ENCODE data around the gene ADCY5.

The ADCY5 gene

DNA sequence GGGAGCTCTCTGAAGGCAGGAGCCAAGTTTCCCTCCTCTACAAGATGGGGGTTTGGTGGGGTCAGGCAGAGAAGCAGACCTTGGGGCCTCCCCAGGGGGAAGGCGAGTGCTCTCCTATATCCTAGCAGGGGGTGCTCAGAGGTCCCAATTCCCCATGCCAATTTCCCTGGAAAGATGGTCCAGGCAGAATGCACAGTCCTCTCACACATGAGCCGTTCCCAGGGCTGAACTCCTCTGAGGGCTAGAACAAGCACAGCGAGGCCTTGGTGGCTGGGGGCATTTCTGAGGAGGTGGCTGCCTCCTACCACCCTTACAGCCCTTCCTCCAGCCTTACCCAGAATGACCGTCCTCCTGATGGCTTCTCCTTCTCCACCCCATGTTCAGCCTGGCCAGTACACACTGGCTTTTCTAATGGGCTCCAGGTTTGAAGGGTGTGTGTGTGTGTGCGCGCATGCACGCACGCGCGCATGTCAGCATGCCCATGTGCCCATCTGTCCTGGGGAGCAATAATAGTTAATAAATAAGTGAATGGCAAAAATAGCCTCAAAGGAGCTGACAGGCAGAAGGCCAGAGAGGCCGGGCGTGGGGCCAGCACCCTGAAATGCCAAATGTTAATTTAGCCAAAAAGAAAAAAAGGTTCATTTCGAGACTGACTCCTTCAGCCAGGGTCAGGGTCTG lies 24.4 kb downstream of the ADCY5 start:
- Histone ChIP-seq H3K27me3 (ENCODE audit: control insufficient read depth in 3 of 3, insufficient read depth in 3 of 3, low read depth in 1 of 3, low read length in 3 of 3) (peaks cover 0 to 10% (median 0%) of the 10 kb centered on the region in 3 experiments), H2BK5ac (ENCODE audit: low read length) (no peak overlapping the region), H4K8ac (ENCODE audit: low read depth, low read length) (no peak overlapping the region), H3K4me2 (ENCODE audit: insufficient read depth, low read length, poor library complexity, severe bottlenecking) (no peak overlapping the region), H3K18ac (ENCODE audit: low read length) (no peak overlapping the region), H3K4me1 (ENCODE audit: control insufficient read depth in 2 of 2, insufficient read depth in 1 of 2, low read depth in 1 of 2, low read length in 2 of 2) (peaks cover 0 to 2% of the 10 kb centered on the region in 2 donors), H3K23ac (ENCODE audit: low read depth, low read length, poor library complexity) (no peak overlapping the region), H3K9me3 (replicated peaks in 1 of 2; ENCODE audit: control insufficient read depth in 2 of 2, insufficient read depth in 1 of 2, low read depth in 1 of 2, low read length in 2 of 2) (no peaks in the 10 kb centered on the region), H3K4ac (ENCODE audit: low read length) (no peak overlapping the region), H2BK12ac (ENCODE audit: low read length) (no peak overlapping the region), H3K27ac (replicated peaks; ENCODE audit: low read length) (no peak overlapping the region), H2BK120ac (ENCODE audit: low read depth, low read length) (no peak overlapping the region), H3K4me3 (ENCODE audit: low read length in 2 of 2) (no peak overlapping the region), H3K36me3 (replicated peaks in 1 of 2; ENCODE audit: control insufficient read depth in 2 of 2, insufficient read depth in 2 of 2, low read length in 2 of 2) (no peaks in the 10 kb centered on the region), H3K9ac (ENCODE audit: low read depth, low read length, poor library complexity) (no peak overlapping the region), H2AK5ac (ENCODE audit: low read depth, low read length) (no peak overlapping the region), H2AFZ (ENCODE audit: low read length) (no peak overlapping the region), H3K14ac (ENCODE audit: low read length) (no peak overlapping the region), H3K79me1 (ENCODE audit: low read depth, low read length) (no peaks in the 10 kb centered on the region), H4K91ac (ENCODE audit: low read depth, low read length, poor library complexity) (no peak overlapping the region), H2BK15ac (ENCODE audit: low read length) (no peak overlapping the region)
- WGBS, 2 donors (ENCODE audit: extremely low coverage in 2 of 2, insufficient read length in 2 of 2, insufficient replicate concordance in 1 of 2): no CpG with 5 or more reads among the region's 13 CpGs
- DNase-seq (ENCODE audit: low spot score): no peak

DNA sequence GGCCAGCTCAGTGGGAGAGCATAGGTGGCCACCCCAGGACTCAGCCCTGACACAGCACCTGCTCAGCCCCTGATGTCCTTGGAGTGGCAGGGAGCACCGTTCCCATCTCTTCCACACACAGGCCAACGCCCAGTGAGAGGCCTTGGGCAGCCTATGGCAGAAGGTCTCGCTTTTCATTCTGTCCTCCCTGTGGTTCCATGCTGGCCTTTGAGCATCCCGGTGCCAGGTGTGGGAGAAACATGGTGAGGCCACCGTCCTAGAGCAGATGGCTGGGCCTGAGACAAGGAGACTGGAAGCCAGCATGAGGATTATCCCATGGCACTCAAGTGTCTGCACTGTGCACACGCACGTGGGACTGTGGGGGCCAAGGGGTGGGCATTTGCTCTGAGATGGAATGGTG lies 25.1 kb downstream of the ADCY5 start:
- Histone ChIP-seq H3K4me1 (ENCODE audit: control insufficient read depth in 2 of 2, insufficient read depth in 1 of 2, low read depth in 1 of 2, low read length in 2 of 2) (no peaks in the 10 kb centered on the region), H2BK15ac (ENCODE audit: low read length) (no peak overlapping the region), H3K4me3 (ENCODE audit: low read length in 2 of 2) (no peak overlapping the region), H3K14ac (ENCODE audit: low read length) (no peak overlapping the region), H3K36me3 (replicated peaks in 1 of 2; ENCODE audit: control insufficient read depth in 2 of 2, insufficient read depth in 2 of 2, low read length in 2 of 2) (no peaks in the 10 kb centered on the region), H4K8ac (ENCODE audit: low read depth, low read length) (no peak overlapping the region), H3K27ac (replicated peaks; ENCODE audit: low read length) (no peak overlapping the region), H3K18ac (ENCODE audit: low read length) (peak overlapping the region; percentile 29), H2BK12ac (ENCODE audit: low read length) (no peak overlapping the region), H3K4me2 (ENCODE audit: insufficient read depth, low read length, poor library complexity, severe bottlenecking) (no peak overlapping the region), H2BK120ac (ENCODE audit: low read depth, low read length) (no peak overlapping the region), H3K79me1 (ENCODE audit: low read depth, low read length) (no peaks in the 10 kb centered on the region), H4K91ac (ENCODE audit: low read depth, low read length, poor library complexity) (no peak overlapping the region), H3K9me3 (replicated peaks in 1 of 2; ENCODE audit: control insufficient read depth in 2 of 2, insufficient read depth in 1 of 2, low read depth in 1 of 2, low read length in 2 of 2) (no peaks in the 10 kb centered on the region), H3K4ac (ENCODE audit: low read length) (no peak overlapping the region), H2BK5ac (ENCODE audit: low read length) (no peak overlapping the region), H3K9ac (ENCODE audit: low read depth, low read length, poor library complexity) (no peak overlapping the region), H3K23ac (ENCODE audit: low read depth, low read length, poor library complexity) (no peak overlapping the region), H2AK5ac (ENCODE audit: low read depth, low read length) (no peak overlapping the region), H2AFZ (ENCODE audit: low read length) (no peak overlapping the region), H3K27me3 (ENCODE audit: control insufficient read depth in 3 of 3, insufficient read depth in 3 of 3, low read depth in 1 of 3, low read length in 3 of 3) (peaks cover 0 to 8% (median 0%) of the 10 kb centered on the region in 3 experiments)
- WGBS, 2 donors (ENCODE audit: extremely low coverage in 2 of 2, insufficient read length in 2 of 2, insufficient replicate concordance in 1 of 2): no CpG with 5 or more reads among the region's 7 CpGs
- no peak for DNase-seq (ENCODE audit: low spot score)

DNA sequence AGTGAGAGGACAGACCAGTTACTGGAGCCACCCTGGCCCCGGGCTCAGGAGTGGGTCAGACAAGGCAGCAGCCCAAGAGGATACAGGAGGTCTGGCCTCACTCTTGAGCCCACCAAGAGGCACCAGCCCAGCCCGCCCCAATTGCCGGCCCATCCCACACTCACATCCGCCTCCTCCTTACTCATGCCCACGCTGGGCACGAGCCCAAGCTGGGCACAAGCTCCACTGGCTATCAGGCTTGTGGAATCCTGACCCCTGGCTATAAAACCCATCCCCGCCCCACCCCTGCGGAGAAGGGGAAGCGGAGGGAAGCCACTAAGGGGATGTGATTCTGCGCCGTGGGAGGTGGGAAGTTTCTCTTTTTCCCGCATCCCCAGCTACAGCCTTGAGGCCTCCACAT lies 25.9 kb downstream of the ADCY5 start:
- no peak overlapping the region for H2AFZ ChIP-seq (ENCODE audit: low read length)
- no peak overlapping the region for H3K23ac ChIP-seq (ENCODE audit: low read depth, low read length, poor library complexity)
- no peaks in the 10 kb centered on the region for H3K4me1 ChIP-seq (ENCODE audit: control insufficient read depth in 2 of 2, insufficient read depth in 1 of 2, low read depth in 1 of 2, low read length in 2 of 2)
- H3K14ac ChIP-seq (ENCODE audit: low read length): no peak overlapping the region
- peaks cover 0 to 9% (median 0%) of the 10 kb centered on the region in 3 experiments for H3K27me3 ChIP-seq (ENCODE audit: control insufficient read depth in 3 of 3, insufficient read depth in 3 of 3, low read depth in 1 of 3, low read length in 3 of 3)
- H3K9me3 ChIP-seq (replicated peaks in 1 of 2; ENCODE audit: control insufficient read depth in 2 of 2, insufficient read depth in 1 of 2, low read depth in 1 of 2, low read length in 2 of 2): no peaks in the 10 kb centered on the region
- H3K9ac ChIP-seq (ENCODE audit: low read depth, low read length, poor library complexity): no peak overlapping the region
- no peak overlapping the region for H3K4me2 ChIP-seq (ENCODE audit: insufficient read depth, low read length, poor library complexity, severe bottlenecking)
- H3K36me3 ChIP-seq (replicated peaks in 1 of 2; ENCODE audit: control insufficient read depth in 2 of 2, insufficient read depth in 2 of 2, low read length in 2 of 2): no peaks in the 10 kb centered on the region
- no peak overlapping the region for H3K4me3 ChIP-seq (ENCODE audit: low read length in 2 of 2)
- no peak overlapping the region for H3K27ac ChIP-seq (replicated peaks; ENCODE audit: low read length)
- H2BK5ac ChIP-seq (ENCODE audit: low read length): peak overlapping the region; percentile 2
- peak overlapping the region; percentile 41 for H3K18ac ChIP-seq (ENCODE audit: low read length)
- no peak overlapping the region for H2BK15ac ChIP-seq (ENCODE audit: low read length)
- no peak overlapping the region for H4K8ac ChIP-seq (ENCODE audit: low read depth, low read length)
- no peak overlapping the region for H2BK12ac ChIP-seq (ENCODE audit: low read length)
- no peak overlapping the region for H2AK5ac ChIP-seq (ENCODE audit: low read depth, low read length)
- no peak for DNase-seq (ENCODE audit: low spot score)
- H4K91ac ChIP-seq (ENCODE audit: low read depth, low read length, poor library complexity): no peak overlapping the region
- H3K79me1 ChIP-seq (ENCODE audit: low read depth, low read length): no peaks in the 10 kb centered on the region
- WGBS, 2 donors (ENCODE audit: extremely low coverage in 2 of 2, insufficient read length in 2 of 2, insufficient replicate concordance in 1 of 2): no CpG with 5 or more reads among the region's 12 CpGs
- H2BK120ac ChIP-seq (ENCODE audit: low read depth, low read length): no peak overlapping the region
- H3K4ac ChIP-seq (ENCODE audit: low read length): no peak overlapping the region

DNA sequence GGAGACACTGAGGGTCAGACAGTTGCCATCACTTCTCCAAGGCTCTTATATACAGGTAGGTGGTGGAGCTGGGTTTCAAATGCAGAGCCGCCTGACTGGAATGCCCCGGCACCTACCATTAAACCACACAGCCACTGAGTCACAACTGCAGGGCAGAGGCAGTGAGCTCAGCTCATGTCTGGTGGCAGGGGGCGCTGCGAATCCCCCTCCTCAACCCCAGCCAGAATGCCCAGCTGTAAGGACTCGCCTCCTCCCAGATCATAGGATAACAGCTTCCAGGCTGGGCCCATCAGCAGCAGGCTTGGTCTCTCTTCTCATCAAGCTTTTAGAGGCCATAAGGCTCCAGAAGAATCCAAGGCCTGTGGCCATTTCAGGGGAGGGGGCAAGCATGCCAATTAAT lies 26.4 kb downstream of the ADCY5 start:
- Histone ChIP-seq H2BK12ac (ENCODE audit: low read length) (no peak overlapping the region), H3K14ac (ENCODE audit: low read length) (no peak overlapping the region), H2AFZ (ENCODE audit: low read length) (no peak overlapping the region), H3K9me3 (replicated peaks in 1 of 2; ENCODE audit: control insufficient read depth in 2 of 2, insufficient read depth in 1 of 2, low read depth in 1 of 2, low read length in 2 of 2) (no peaks in the 10 kb centered on the region), H3K27me3 (ENCODE audit: control insufficient read depth in 3 of 3, insufficient read depth in 3 of 3, low read depth in 1 of 3, low read length in 3 of 3) (peaks cover 0 to 13% (median 0%) of the 10 kb centered on the region in 3 experiments), H2BK120ac (ENCODE audit: low read depth, low read length) (no peak overlapping the region), H2BK15ac (ENCODE audit: low read length) (no peak overlapping the region), H3K23ac (ENCODE audit: low read depth, low read length, poor library complexity) (no peak overlapping the region), H4K8ac (ENCODE audit: low read depth, low read length) (no peak overlapping the region), H3K4me1 (ENCODE audit: control insufficient read depth in 2 of 2, insufficient read depth in 1 of 2, low read depth in 1 of 2, low read length in 2 of 2) (no peaks in the 10 kb centered on the region), H3K4me3 (ENCODE audit: low read length in 2 of 2) (no peak overlapping the region), H4K91ac (ENCODE audit: low read depth, low read length, poor library complexity) (no peak overlapping the region), H3K4me2 (ENCODE audit: insufficient read depth, low read length, poor library complexity, severe bottlenecking) (no peak overlapping the region), H3K18ac (ENCODE audit: low read length) (no peak overlapping the region), H2BK5ac (ENCODE audit: low read length) (no peak overlapping the region), H3K36me3 (replicated peaks in 1 of 2; ENCODE audit: control insufficient read depth in 2 of 2, insufficient read depth in 2 of 2, low read length in 2 of 2) (no peaks in the 10 kb centered on the region), H3K79me1 (ENCODE audit: low read depth, low read length) (no peaks in the 10 kb centered on the region), H3K4ac (ENCODE audit: low read length) (no peak overlapping the region), H3K9ac (ENCODE audit: low read depth, low read length, poor library complexity) (no peak overlapping the region), H3K27ac (replicated peaks; ENCODE audit: low read length) (no peak overlapping the region), H2AK5ac (ENCODE audit: low read depth, low read length) (no peak overlapping the region)
- DNase-seq (ENCODE audit: low spot score): no peak
- WGBS, 2 donors (ENCODE audit: extremely low coverage in 2 of 2, insufficient read length in 2 of 2, insufficient replicate concordance in 1 of 2): no CpG with 5 or more reads among the region's 5 CpGs

All from neuronal stem cell (in vitro differentiated cells).